Measurements from ENCODE around the gene MAP4K2. TPM values are rescaled to one million over a fixed set of nuclear protein-coding genes. Genes with fewer than 3 reads are reported as not detected.
A peak's percentile ranks its signal among the peaks of the same experiment; 100 is the strongest.

MAP4K2 gene
- total RNA-seq, 4 donors from 2014 or later, result 35.5 to 77.8 (median 37.5) TPM

DNA sequence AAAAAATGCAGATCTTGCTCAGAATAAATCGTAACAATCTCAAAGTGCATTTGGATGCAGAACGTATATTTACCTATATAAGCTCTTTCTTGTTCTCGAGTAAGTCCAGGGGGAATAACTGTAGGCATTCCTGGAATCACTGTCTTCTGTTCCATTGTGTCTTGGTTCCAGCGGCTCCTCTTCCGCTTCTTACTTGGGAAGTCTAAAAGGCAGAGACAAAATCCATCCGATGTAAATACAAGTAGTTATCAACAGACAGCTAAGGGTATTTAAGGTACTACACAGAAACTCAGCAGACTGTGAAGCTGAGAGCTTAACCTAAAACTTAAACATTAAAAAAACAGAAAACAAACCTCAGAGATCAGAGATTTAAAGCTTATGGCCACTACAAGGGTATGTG lies 26.6 kb downstream of the MAP4K2 start:
- Histone ChIP-seq H3K27me3 (no peaks in the 10 kb centered on the region), H3K4me1 (peaks cover 17 to 30% of the 10 kb centered on the region in 2 donors), H3K9me3 (no peaks in the 10 kb centered on the region), H3K36me3 (peaks cover 47 to 48% of the 10 kb centered on the region in 2 donors), H3K27ac (no peak overlapping the region), H3K4me3 (replicated peaks in 1 of 3) (peak overlapping the region in 1 of 3 donors; percentile 60)
- WGBS, 2 donors, result 65 to 66% methylated on average over 6 of the region's 6 CpGs
- no peak for DNase-seq
- intact Hi-C loops (cut with DNase I), result no loop called here
- TF ChIP-seq POLR2A (IDR thresholded peaks at IDR 0.05) (no peak), CTCF (IDR thresholded peaks at IDR 0.05) (no peak)

DNA sequence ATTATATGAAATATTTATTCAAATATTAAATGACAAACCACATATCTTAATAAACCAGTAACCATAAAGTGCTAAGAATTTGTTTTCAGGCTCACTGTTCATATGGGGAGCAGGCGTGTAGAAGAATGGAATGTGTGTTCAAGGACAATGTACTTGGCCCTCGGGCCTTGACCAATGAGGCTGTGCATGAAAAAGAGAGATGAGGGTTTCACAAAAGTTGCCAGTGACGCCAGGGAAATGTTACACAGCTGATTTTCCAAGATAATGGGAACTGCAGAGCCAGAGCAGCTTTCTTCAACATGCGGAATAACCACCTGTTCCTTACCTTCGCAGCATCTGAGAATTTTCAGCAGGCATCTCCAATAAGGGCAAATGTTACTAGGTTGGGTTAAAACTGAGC lies 28.9 kb downstream of the MAP4K2 start:
- intact Hi-C loops (cut with DNase I), result no loop called here
- no peak overlapping the region for H3K27ac ChIP-seq
- peaks cover 68 to 71% of the 10 kb centered on the region in 2 donors for H3K36me3 ChIP-seq
- 85% methylated on average over 5 of the region's 5 CpGs for WGBS, 2 donors
- TF ChIP-seq CTCF (IDR thresholded peaks at IDR 0.05) (no peak), POLR2A (IDR thresholded peaks at IDR 0.05) (no peak)
- no peak for DNase-seq
- H3K27me3 ChIP-seq, result no peaks in the 10 kb centered on the region
- peaks cover 11 to 23% of the 10 kb centered on the region in 2 donors for H3K4me1 ChIP-seq
- no peaks in the 10 kb centered on the region for H3K9me3 ChIP-seq
- no peak overlapping the region for H3K4me3 ChIP-seq (replicated peaks in 1 of 3)

DNA sequence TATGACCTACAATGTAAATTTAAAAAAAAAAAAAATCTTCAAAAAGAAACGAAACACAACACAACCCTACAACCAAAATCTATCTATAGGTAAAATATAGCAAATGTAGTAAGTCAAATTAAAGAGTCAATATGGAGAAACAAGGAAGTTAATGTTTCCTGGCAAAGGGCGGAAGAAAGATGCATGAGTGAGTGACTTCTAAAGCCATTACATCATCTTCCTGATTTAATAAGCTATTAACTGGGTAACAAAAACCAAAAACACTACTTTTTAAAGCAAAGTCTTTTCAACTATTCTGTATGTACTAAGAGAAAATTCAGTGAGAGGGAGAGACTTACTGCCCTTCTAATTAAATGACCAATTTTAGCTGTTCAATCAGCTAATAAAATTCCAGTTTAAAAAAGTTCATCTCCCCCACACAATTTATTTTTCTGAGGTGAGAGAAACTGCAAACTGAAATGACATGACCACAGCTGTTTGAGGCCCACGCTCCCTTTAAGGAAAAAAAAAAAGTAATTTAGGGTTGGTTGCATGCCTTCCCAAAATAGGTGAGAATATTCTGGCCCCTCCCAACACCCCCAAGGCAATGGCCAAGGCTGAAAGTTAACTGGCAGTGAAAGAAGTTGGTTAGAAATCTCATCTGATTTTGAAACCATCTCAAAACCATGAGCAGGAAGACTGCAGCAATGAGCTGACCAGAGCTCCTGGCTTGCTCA lies 30.6 kb downstream of the MAP4K2 start:
- H3K9me3 ChIP-seq, result no peaks in the 10 kb centered on the region
- H3K4me1 ChIP-seq, result peaks cover 11 to 23% of the 10 kb centered on the region in 2 donors
- H3K27me3 ChIP-seq, result no peaks in the 10 kb centered on the region
- intact Hi-C loops (cut with DNase I), result no loop called here
- TF ChIP-seq CTCF (IDR thresholded peaks at IDR 0.05) (no peak), POLR2A (IDR thresholded peaks at IDR 0.05) (no peak)
- 76 to 79% methylated on average over 3 of the region's 3 CpGs for WGBS, 2 donors
- no peak for DNase-seq
- peaks cover 85 to 88% of the 10 kb centered on the region in 2 donors for H3K36me3 ChIP-seq
- no peak overlapping the region for H3K4me3 ChIP-seq (replicated peaks in 1 of 3)
- no peak overlapping the region for H3K27ac ChIP-seq

- Histone ChIP-seq H3K27ac (no peak overlapping the region), H3K36me3 (peaks cover 91 to 94% of the 10 kb centered on the region in 2 donors), H3K4me3 (replicated peaks in 1 of 3) (no peak overlapping the region), H3K9me3 (no peaks in the 10 kb centered on the region), H3K27me3 (no peaks in the 10 kb centered on the region), H3K4me1 (peaks cover 6 to 18% of the 10 kb centered on the region in 2 donors)
- no peak for TF ChIP-seq CTCF (IDR thresholded peaks at IDR 0.05)
- no peak for TF ChIP-seq POLR2A (IDR thresholded peaks at IDR 0.05)
- intact Hi-C loops (cut with DNase I), result no loop called here
- WGBS, 2 donors, result 92 to 95% methylated on average over 2 of the region's 2 CpGs
- no peak for DNase-seq
Measured at GRCh38 chr11:64771861-64772260, 31.2 kb downstream of the MAP4K2 start.

DNA sequence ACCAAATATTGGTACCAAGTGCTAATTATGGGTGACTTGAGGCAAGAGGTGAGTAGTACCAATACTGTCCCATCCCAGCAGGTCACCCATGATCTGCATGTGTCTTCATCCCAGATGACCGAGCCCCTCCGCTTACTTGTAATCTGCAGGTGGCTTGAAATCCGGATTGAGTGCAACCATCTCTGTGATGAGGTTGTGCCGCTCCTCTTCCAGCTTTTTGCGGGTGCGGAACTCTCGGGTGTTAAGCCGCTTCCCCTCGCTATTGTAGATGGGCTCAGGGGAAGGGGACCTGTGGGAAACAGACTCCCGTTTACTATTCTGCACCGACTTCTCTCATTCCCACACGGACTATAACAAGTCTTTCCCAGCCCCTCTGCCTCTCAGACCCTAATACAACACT lies 32.9 kb downstream of the MAP4K2 start:
- TF ChIP-seq CTCF (IDR thresholded peaks at IDR 0.05), result no peak
- Histone ChIP-seq H3K27ac (no peak overlapping the region), H3K9me3 (no peaks in the 10 kb centered on the region), H3K27me3 (no peaks in the 10 kb centered on the region), H3K4me3 (replicated peaks in 1 of 3) (no peak overlapping the region), H3K4me1 (peaks cover 0 to 7% of the 10 kb centered on the region in 2 donors), H3K36me3 (peaks cover 98% of the 10 kb centered on the region in 2 donors)
- no peak for DNase-seq
- intact Hi-C loops (cut with DNase I), result no loop called here
- 96 to 97% methylated on average over 12 of the region's 12 CpGs for WGBS, 2 donors
